Neural cell (in vitro differentiated cells): ENCODE measurements around the gene SS18. TPM values are rescaled to one million over a fixed set of nuclear protein-coding genes. Genes with fewer than 3 reads are reported as not detected.

Experiments used
- H2AFZ ChIP-seq: fragments of 200-600, 300-800 bp; sonication (generic), shearing (Covaris generic); 2 replicates; pipeline ENCODE4 v1.6.0; 2014; ENCODE audit warnings: low read depth, mild to moderate bottlenecking, antibody characterized with exemption, low read length, moderate library complexity
- H3F3A ChIP-seq: fragments of 200-600 bp; shearing (Covaris generic); 2 replicates; pipeline ENCODE4 v1.6.1; 2016; ENCODE audit warnings: mild to moderate bottlenecking, moderate library complexity, mixed read lengths, antibody characterized with exemption, low read length; ENCODE audit not compliant: insufficient read depth, poor library complexity, severe bottlenecking
- H3K27ac ChIP-seq: fragments of 200-600, 300-800 bp; sonication (generic), shearing (Covaris generic); 2 replicates; pipeline ENCODE4 v1.5.1; 2014; ENCODE audit warnings: mild to moderate bottlenecking, low read length, moderate library complexity
- H3K27me3 ChIP-seq: fragments of 300-800, 200-600 bp; sonication (generic), shearing (Covaris generic); 2 replicates; pipeline ENCODE4 v1.6.0; 2014; ENCODE audit warnings: mild to moderate bottlenecking, low read depth, low read length, moderate library complexity; ENCODE audit not compliant: insufficient read depth
- H3K36me3 ChIP-seq: fragments of 300-800, 200-600 bp; sonication (generic), shearing (Covaris generic); 2 replicates; pipeline ENCODE4 v1.5.1; 2014; ENCODE audit warnings: mild to moderate bottlenecking, antibody characterized with exemption, low read length, moderate library complexity; ENCODE audit not compliant: insufficient read depth
- H3K4me2 ChIP-seq: fragments of 300-800, 200-600 bp; sonication (generic), shearing (Covaris generic); 2 replicates; pipeline ENCODE4 v1.6.0; 2014; ENCODE audit warnings: mild to moderate bottlenecking, low read length
- H3K4me3 ChIP-seq: fragments of 300-800, 200-600 bp; sonication (generic), shearing (Covaris generic); 2 replicates; pipeline ENCODE4 v1.5.1; 2014; ENCODE audit warnings: mild to moderate bottlenecking, low read length, moderate library complexity
- H3K79me2 ChIP-seq: fragments of 200-600 bp; shearing (Covaris generic); replicated peaks from 2 replicates; pipeline ENCODE4 v1.6.0; 2014; ENCODE audit warnings: mild to moderate bottlenecking, low read length, moderate library complexity; ENCODE audit not compliant: insufficient read depth
- H3K9ac ChIP-seq: fragments of 300-800, 200-600 bp; sonication (generic), shearing (Covaris generic); 2 replicates; pipeline ENCODE4 v1.6.1; 2016; ENCODE audit warnings: mild to moderate bottlenecking, low read length, mixed read lengths
- H3K9me2 ChIP-seq: fragments of 200-600 bp; shearing (Covaris generic); 2 replicates; pipeline ENCODE4 v1.6.1; 2016; ENCODE audit warnings: mild to moderate bottlenecking, low read length, mixed read lengths; ENCODE audit not compliant: insufficient read depth
- H3K9me3 ChIP-seq: fragments of 200-600, 300-800 bp; sonication (generic), shearing (Covaris generic); 2 replicates; pipeline ENCODE4 v1.6.1; 2016; ENCODE audit warnings: mild to moderate bottlenecking, mixed run types, low read length, moderate library complexity, mixed read lengths
- H4K20me1 ChIP-seq: fragments of 200-600 bp; shearing (Covaris generic); 2 replicates; pipeline ENCODE4 v1.6.1; 2016; ENCODE audit warnings: mild to moderate bottlenecking, mixed run types; ENCODE audit not compliant: insufficient read depth
- EP300 ChIP-seq: fragments of 450-650 bp; conservative IDR thresholded peaks from 2 replicates; pipeline ENCODE4 v1.6.1; 2014; ENCODE audit warnings: antibody characterized with exemption, mild to moderate bottlenecking, moderate library complexity; ENCODE audit not compliant: poor library complexity, severe bottlenecking
- EZH2 ChIP-seq: fragments of 200-600, 300-800 bp; shearing (Covaris generic), sonication (generic); IDR thresholded peaks from 2 replicates; pipeline ENCODE4 v1.6.1; 2014; ENCODE audit warnings: antibody characterized with exemption, low read length, borderline replicate concordance, mild to moderate bottlenecking; ENCODE audit not compliant: insufficient read depth, poor library complexity, severe bottlenecking
- MXI1 ChIP-seq: fragments of 450-650 bp; conservative IDR thresholded peaks from 2 replicates; pipeline ENCODE4 v1.6.1; 2014; ENCODE audit warnings: antibody characterized with exemption, mild to moderate bottlenecking; ENCODE audit not compliant: poor library complexity, severe bottlenecking
- POLR2AphosphoS5 ChIP-seq: IDR thresholded peaks from 2 replicates; pipeline ENCODE4 v1.6.1; 2012
- RAD21 ChIP-seq: fragments of 450-650 bp; conservative IDR thresholded peaks from 2 replicates; pipeline ENCODE4 v1.6.1; 2014; ENCODE audit warnings: antibody characterized with exemption, mild to moderate bottlenecking, moderate library complexity
- SMC3 ChIP-seq: fragments of 450-650 bp; conservative IDR thresholded peaks from 2 replicates; pipeline ENCODE4 v1.6.1; 2014; ENCODE audit warnings: antibody characterized with exemption, mild to moderate bottlenecking, moderate library complexity; ENCODE audit not compliant: poor library complexity
- TAF1 ChIP-seq: IDR thresholded peaks from 2 replicates; pipeline ENCODE4 v1.6.1; 2012; ENCODE audit warnings: low read depth
- polyA plus RNA-seq: library from polyadenylated mRNA; depleted of rRNA; stranded (reverse); fragments of >200 nt; gene quantifications from 2 replicates; pipeline ENCODE4 v1.2.3, GENCODE V29; 2014
- TF ChIP-seq, protein P1 (sequence below): IDR thresholded peaks from 2 replicates; pipeline ENCODE4 v1.6.1; 2012; ENCODE audit warnings: borderline replicate concordance
- TF ChIP-seq, protein P2 (sequence below): fragments of 450-650 bp; IDR thresholded peaks from 2 replicates; pipeline ENCODE4 v1.5.1; 2014; ENCODE audit warnings: antibody characterized with exemption, mild to moderate bottlenecking, moderate library complexity; ENCODE audit not compliant: poor library complexity, severe bottlenecking

Gene SS18
- polyA plus RNA-seq, 1 donor from 2014 or later: 62.0 TPM

DNA sequence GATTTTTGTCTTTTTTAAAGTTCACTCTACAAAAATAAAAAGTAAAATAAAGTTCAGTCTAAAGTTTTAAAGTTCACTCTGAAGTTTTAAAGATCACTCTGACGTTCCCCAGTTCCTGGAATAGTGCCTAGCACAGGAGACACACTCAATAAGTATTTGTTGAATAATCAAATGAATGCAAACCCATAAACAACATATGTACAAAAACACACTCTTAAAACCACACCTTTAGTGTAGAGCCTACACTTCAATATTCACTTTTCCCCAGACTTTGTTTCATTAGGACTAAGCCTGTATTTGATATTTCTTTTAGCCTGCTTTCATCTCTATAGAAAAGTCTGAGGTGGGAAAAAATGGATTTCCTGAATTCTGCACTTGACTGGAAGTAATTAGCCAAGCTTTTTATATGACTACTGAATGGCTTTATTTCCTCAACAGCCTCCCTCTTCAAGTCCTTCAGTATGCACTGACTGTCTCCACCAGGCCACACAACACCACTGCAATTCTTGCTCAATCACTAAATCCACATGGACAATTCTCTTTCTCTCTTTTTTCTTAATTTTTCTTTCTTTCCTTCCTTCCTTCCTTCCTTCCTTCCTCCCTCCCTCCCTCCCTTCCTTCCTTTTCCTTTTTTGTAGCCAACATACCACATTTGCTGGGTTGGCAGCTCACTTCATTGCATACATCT lies 104.6 kb downstream of the SS18 start:
- H3K9me3 ChIP-seq: no peaks in the 10 kb centered on the region
- no peaks in the 10 kb centered on the region for H3F3A ChIP-seq
- no peaks in the 10 kb centered on the region for H3K79me2 ChIP-seq
- no peak overlapping the region for H3K27ac ChIP-seq
- no peak overlapping the region for H3K9ac ChIP-seq
- TF ChIP-seq TAF1: no peak
- TF ChIP-seq MXI1: no peak
- TF ChIP-seq EZH2: no peak
- TF ChIP-seq RAD21: no peak
- no peak for TF ChIP-seq SMC3
- TF ChIP-seq, protein P1, sequence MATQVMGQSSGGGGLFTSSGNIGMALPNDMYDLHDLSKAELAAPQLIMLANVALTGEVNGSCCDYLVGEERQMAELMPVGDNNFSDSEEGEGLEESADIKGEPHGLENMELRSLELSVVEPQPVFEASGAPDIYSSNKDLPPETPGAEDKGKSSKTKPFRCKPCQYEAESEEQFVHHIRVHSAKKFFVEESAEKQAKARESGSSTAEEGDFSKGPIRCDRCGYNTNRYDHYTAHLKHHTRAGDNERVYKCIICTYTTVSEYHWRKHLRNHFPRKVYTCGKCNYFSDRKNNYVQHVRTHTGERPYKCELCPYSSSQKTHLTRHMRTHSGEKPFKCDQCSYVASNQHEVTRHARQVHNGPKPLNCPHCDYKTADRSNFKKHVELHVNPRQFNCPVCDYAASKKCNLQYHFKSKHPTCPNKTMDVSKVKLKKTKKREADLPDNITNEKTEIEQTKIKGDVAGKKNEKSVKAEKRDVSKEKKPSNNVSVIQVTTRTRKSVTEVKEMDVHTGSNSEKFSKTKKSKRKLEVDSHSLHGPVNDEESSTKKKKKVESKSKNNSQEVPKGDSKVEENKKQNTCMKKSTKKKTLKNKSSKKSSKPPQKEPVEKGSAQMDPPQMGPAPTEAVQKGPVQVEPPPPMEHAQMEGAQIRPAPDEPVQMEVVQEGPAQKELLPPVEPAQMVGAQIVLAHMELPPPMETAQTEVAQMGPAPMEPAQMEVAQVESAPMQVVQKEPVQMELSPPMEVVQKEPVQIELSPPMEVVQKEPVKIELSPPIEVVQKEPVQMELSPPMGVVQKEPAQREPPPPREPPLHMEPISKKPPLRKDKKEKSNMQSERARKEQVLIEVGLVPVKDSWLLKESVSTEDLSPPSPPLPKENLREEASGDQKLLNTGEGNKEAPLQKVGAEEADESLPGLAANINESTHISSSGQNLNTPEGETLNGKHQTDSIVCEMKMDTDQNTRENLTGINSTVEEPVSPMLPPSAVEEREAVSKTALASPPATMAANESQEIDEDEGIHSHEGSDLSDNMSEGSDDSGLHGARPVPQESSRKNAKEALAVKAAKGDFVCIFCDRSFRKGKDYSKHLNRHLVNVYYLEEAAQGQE: no peak
- no peak overlapping the region for H3K4me2 ChIP-seq
- no peaks in the 10 kb centered on the region for H3K9me2 ChIP-seq
- no peaks in the 10 kb centered on the region for H3K27me3 ChIP-seq
- H3K36me3 ChIP-seq: no peaks in the 10 kb centered on the region
- H3K4me3 ChIP-seq: no peak overlapping the region
- no peaks in the 10 kb centered on the region for H4K20me1 ChIP-seq
- no peak overlapping the region for H2AFZ ChIP-seq

DNA sequence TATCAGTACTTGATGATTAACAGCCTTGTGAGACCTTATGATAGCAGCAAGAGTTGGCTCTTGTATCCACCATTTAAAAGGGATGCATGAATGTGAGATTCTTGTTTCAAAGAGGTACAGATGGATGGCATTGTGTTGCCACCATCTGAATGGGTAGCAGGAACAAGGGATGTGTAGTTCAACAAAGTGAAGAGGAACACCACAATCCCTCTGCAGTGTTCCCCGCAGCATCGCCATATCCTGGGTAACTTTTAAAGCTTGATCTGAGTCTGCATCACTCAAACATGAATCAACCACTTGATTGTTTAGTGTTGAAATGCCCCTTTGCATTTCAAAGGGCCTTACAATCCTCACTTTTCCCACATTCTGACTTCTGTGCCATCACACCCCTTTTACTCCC lies 106.7 kb downstream of the SS18 start:
- Histone ChIP-seq H3K9ac (no peak overlapping the region), H3K79me2 (no peaks in the 10 kb centered on the region), H3F3A (no peaks in the 10 kb centered on the region), H3K27ac (no peak overlapping the region), H3K9me3 (no peaks in the 10 kb centered on the region), H2AFZ (no peak overlapping the region), H3K4me2 (no peak overlapping the region), H3K9me2 (no peaks in the 10 kb centered on the region), H3K27me3 (no peaks in the 10 kb centered on the region), H3K36me3 (no peaks in the 10 kb centered on the region), H3K4me3 (no peak overlapping the region), H4K20me1 (no peaks in the 10 kb centered on the region)
- TF ChIP-seq RAD21: no peak
- TF ChIP-seq, protein P2, sequence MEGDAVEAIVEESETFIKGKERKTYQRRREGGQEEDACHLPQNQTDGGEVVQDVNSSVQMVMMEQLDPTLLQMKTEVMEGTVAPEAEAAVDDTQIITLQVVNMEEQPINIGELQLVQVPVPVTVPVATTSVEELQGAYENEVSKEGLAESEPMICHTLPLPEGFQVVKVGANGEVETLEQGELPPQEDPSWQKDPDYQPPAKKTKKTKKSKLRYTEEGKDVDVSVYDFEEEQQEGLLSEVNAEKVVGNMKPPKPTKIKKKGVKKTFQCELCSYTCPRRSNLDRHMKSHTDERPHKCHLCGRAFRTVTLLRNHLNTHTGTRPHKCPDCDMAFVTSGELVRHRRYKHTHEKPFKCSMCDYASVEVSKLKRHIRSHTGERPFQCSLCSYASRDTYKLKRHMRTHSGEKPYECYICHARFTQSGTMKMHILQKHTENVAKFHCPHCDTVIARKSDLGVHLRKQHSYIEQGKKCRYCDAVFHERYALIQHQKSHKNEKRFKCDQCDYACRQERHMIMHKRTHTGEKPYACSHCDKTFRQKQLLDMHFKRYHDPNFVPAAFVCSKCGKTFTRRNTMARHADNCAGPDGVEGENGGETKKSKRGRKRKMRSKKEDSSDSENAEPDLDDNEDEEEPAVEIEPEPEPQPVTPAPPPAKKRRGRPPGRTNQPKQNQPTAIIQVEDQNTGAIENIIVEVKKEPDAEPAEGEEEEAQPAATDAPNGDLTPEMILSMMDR: no peak
- no peak for TF ChIP-seq SMC3

DNA sequence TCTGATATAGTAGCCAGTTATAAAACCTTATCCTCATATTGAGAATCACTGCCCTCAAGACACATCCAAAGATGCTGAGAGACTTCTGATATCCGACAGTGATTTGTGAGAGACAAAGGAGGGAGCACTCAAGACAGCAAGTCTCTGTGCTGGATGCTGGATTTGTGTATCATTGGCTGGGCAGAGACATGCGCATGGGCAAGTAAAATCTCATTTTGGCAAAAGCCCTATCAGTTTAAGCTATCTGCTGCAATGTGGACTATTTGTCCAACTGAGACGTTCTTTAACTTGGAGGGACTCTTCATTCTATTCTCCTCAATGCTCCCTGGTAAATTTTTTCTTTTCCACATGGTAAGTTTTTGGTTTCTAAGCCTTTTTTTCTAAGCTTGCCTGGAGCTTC lies 107.5 kb downstream of the SS18 start:
- H3K27me3 ChIP-seq: no peaks in the 10 kb centered on the region
- H3F3A ChIP-seq: no peaks in the 10 kb centered on the region
- H4K20me1 ChIP-seq: no peaks in the 10 kb centered on the region
- no peaks in the 10 kb centered on the region for H3K36me3 ChIP-seq
- no peaks in the 10 kb centered on the region for H3K79me2 ChIP-seq
- no peak overlapping the region for H3K4me3 ChIP-seq
- no peak overlapping the region for H3K4me2 ChIP-seq
- TF ChIP-seq EP300 (no peak), TAF1 (no peak), MXI1 (no peak), RAD21 (no peak), EZH2 (no peak), POLR2AphosphoS5 (no peak), SMC3 (no peak)
- TF ChIP-seq, protein P1: no peak
- TF ChIP-seq, protein P2: no peak
- no peak overlapping the region for H3K9ac ChIP-seq
- H3K27ac ChIP-seq: no peak overlapping the region
- H2AFZ ChIP-seq: no peak overlapping the region
- H3K9me2 ChIP-seq: no peaks in the 10 kb centered on the region
- H3K9me3 ChIP-seq: no peaks in the 10 kb centered on the region
